HG02571 (cell line): ENCODE results near the gene FAM89B.

ENCODE experiments used
- ATAC-seq: cut with Tn5 transposase; IDR thresholded peaks from one replicate; pipeline ENCODE4 v1.9.1; 2021; ENCODE audit warnings: mild to moderate bottlenecking, moderate library complexity; ENCODE audit not compliant: unreplicated experiment

Gene FAM89B

DNA sequence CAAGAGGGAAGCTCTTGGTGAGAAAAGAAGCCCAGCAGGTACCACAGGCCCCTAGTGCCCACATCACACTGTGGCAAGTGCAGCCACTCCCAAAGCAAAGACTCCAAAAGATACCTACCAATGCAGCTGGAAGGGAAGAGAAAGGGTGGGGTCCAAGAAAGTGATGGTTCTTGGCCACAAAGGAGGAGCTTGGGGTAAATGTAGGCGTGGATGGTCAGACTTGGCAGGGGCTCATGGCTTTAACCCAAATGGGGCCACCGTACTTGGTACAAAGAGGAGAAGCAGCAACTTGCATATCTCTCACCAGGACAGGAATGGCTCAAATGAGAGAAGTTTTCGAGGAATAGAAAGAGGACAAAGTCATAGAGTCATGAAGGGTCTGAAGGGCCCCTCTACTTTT, 36.9 kb downstream of the FAM89B start:
- no peak for ATAC-seq

DNA sequence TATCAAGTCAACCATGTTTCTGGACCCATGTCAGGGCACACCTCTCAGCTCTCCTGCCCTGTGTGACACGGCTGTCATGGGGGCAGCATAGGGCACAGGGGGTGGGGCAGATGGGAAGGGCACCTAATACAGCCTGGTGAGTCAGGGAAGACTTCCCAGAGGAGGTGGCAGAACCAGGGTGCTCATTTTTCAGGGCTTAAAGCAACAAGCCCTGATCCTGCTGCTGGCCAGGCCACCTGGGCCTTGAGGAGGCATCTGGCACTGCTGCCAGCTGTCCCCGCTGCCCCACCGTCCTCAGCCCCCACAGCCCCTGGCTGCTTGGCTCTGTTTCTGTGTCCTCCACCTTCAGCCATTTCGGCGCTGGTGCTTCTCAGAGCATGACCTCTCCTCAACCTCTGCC, 37.3 kb downstream of the FAM89B start:
- ATAC-seq, result no peak

DNA sequence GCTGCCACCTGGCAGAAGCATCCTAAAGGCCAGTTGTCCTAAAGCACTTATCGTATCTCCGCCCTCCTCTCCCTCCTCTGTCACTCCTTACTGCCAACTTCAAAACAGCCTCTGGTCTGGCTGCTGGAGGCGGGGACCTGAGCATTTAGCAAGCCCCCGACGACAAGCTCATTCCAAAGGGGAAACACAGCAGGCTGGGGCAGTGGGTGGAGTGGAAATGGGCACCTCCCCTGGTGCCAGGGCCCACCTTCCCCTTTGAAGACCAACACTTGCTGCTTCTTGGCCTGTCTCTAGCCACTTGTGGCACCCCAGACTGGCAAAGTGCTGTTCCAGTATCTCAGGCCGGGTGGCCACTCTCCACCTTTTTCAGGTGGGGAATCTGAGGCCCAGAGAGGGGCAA, 38.1 kb downstream of the FAM89B start:
- ATAC-seq, result no peak

DNA sequence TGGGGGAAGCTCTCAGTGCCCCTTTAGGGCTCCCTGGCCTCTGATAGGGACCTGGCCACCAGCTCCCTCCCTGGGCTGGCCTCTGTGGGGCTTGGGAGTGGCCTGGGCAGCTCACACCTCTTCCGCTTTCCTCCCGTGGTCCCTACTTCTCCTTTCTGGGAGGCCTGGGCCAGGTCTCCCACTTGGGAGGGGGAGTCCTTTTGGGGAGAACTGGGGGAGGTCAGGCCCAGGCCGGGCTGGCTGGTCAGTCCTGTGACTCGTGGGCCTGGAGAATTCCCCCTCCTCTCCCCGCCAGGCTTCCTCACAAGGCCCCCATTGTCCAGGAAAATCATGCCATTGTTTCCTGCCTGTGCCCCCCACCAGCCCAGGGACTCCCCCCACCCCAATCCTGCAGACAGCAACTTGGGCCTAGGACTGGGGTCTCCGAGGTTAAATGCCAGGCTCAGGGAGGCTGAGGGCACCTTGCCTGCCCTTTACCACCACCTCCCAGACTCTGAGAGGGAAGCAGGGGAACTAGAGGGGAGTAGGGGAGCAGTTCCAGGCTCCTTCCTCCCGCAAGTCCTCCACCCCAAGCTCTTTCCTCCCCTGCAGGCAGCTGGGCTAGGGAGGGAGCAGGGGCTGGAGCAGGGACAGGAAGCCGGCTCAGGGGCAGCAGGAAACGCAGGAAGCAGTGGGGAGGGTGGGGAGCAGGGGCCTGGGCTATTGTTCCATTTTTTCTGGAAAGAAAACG, 38.9 kb downstream of the FAM89B start:
- no peak for ATAC-seq

DNA sequence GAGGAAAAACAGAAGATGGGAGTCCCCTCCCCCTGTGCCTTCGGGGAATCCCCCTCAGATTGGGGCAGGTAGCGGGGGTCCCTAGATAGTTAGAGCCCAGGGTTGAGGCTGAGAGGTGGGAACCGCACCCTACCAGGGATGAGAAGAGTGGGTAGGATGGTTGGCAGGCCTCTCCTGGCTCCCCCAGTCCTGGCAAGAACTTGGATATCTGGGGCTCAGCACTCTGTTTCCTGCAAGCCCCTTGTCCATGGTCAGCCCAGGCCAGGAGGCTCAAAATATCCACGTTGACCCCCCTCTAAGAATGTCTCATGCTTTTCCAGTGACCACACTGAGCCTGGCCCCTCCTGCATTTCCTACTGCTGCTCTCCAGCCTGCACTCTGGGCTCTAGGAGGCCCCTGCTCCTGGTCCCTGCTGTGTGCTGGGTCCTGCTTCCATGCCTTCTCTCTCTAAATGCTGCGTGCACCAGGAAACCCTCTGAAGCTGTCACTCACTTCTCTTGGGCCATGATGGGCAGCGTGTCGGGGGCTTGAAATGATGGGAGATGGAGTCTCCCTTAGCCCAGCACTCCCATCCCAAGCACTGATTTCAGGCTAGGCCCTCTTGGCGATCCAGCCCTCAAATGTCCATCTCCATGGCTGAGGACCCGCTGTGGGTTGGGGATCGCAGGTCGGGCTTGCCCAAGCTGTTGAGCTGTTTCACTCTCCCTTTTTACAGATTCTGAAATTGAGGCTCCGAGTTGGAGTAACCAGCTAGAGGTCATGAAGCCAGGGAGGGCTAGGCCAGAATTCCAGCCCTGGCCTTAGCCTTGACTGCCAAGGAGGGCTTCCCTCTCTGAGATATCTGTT, 39.6 kb downstream of the FAM89B start:
- ATAC-seq, result no peak

DNA sequence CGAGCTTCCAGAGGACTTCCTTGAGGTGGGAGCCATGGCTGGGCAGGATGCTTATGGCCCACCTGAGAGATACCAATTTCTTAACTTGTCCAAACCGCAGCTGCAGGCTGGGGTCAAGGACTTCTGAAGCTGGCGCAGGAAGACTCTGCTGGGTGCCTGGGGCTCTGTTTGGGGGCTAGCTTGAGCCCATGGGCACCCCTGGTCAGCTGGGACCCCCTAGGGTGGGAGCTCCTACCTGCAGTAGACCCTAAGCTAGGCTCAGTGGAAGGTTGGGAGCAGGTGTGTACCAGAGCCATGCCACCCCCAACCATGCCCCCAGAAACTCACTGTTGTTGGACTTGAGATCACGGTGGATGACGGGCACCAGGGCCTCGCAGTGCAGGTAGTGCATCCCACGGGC, 40.4 kb downstream of the FAM89B start:
- no peak for ATAC-seq

DNA sequence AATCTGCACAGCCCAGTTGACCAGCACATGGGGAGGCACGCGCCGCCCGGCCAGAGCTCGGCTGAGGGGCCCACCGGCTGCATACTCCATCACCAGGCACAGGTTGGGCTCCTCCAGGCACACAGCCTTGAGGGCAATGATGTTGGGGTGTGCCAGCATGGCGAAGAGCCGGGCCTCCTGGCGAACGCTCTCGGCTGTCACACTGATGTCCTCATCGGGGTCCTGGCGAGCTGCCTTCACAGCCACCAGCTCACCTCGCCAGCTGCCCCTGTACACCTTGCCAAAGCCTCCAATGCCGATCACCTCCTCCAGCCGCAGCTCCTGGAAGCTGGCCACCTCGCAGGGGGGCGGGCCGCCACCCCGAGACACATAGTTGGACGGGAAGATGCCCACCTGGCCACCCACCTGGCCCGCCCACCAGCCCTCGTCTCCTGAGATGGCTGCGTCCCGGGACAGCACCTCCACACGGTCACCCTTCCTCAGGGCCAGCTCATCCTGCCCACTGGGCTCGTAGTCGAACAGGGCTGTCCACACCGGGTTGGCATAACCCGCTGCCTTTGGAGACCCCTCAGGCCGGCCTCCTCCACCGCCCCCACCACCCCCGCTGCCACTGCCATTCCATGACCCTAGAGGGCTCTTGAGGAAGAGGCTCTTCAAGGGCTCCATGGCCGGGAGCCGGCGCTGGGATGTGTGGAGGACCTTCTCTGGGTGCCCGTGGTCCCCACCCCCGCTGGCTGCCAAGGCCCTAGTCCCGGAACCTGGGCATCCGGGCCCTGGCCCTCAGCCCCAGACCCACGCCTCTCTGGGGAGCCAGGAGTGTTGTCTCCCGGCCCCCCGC, 41.0 kb downstream of the FAM89B start:
- ATAC-seq, result no peak

DNA sequence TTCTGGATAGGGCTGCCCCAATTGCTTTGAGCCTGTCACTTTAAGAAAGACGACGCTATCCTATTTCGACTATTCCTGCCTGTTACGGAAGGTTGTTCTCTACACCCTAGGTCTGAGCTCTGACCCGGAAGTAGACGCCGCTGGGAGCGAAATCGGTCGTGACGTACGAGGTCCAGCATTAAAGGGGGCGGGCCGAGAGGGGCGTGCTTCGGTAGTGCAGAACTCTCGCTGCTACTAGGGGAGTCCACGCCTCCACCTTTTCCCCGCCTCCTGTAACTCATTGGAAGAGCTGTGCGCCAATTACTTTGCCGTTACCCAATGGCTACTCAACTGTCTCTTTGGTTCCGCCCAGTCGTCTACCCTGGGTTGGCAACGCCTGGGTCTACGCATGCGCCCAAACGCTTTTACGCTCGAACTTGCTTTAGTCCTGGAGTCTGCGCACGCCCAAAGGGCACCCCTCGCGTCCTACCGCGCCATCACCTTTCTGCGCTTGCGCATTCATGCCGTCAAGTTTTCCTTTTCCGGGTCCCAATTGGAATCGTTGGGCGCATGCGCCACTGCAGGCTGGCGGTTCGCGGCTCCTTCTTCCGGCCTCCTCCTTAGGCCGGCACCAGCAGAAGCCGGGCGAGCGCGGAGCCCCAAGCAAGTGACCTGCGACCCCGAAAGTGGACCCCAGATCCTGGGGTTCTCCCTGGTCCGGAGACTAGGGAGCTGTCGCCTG, 43.1 kb downstream of the FAM89B start, which contains the start of gene PCNX3:
PCNX3 (plus strand) TSS at position 548 of the 721 bp plus-strand sequence. CDS start 536 bp downstream, outside the sequence.
- peak; percentile 73 for ATAC-seq

DNA sequence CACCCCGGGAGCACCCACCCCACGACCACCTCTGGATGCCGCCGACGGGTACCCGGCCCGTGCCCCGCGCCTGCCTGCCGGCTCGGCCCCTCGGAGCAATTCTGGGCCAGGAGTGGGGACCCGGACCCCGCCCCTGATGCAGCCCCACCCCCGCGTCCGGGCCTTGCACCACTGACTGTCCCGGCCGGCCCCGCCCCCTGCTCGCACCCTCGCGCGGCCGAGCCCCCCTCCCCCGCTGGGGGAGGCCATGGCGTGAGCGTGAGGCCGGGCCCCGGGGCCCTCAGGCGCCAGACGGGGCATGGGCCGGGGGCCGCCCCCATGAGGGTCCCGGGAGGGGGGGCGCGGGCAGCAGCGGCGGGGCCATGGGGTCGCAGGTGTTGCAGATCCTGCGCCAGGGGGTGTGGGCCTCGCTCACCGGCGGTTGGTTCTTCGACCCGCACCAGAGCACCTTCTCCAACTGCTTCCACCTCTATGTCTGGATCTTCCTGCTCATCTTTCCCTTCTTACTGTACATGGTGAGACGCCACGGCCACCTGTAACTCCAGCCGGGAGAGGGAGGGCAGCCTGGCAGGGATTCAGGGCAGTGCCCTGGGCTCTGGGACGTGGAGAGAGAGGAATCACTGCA, 43.7 kb downstream of the FAM89B start:
- no peak for ATAC-seq

DNA sequence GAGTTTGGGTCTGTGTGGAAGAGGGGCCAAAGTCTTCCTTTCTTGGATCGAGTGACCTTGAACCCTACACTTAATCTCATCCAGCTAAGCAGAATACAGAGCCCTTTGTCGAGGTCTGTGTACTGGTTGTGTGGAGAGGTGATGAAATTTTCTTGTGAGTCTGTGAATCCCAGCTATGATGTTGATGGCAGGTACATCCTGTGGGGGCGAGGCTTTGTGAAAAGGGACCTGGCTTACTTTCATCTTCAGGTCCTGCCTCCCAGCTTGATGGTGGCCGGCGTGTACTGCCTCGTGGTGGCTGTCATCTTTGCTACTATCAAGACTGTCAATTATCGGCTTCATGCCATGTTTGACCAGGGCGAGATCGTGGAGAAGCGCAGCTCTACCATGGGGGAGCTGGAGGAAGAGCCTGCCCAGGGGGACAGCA, 44.2 kb downstream of the FAM89B start:
- ATAC-seq, result no peak

DNA sequence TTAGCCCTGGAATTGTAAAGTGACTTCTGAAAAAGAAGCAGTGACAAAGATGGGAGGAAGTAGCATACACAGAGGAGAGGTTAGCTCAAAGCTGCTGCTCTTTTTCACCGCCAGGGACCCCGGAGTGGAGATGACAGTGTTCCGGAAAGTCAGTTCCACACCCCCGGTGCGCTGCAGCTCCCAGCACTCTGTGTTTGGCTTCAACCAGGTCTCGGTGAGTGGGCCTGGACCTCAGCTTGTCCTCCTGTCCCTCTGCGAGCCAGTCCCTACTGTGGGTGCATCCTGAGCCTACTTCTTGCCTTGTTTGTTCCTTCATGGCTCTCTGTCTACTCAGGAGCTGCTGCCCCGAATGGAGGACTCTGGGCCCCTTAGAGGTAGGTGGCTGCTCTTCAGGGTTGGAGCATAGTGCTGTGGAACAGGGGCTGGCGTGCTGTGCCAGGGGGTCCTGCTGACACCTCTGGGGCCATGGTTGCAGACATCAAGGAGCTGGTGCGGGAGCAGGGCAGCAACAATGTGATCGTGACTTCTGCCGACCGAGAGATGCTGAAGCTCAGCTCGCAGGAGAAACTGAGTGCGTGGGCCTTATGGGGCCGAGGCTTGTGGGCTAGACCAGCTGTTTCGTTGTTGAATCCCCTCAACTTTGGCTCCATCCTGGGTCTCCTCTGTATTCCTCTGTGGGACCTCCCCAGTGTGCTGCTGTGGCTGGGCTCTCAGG, 45.0 kb downstream of the FAM89B start:
- ATAC-seq, result no peak

DNA sequence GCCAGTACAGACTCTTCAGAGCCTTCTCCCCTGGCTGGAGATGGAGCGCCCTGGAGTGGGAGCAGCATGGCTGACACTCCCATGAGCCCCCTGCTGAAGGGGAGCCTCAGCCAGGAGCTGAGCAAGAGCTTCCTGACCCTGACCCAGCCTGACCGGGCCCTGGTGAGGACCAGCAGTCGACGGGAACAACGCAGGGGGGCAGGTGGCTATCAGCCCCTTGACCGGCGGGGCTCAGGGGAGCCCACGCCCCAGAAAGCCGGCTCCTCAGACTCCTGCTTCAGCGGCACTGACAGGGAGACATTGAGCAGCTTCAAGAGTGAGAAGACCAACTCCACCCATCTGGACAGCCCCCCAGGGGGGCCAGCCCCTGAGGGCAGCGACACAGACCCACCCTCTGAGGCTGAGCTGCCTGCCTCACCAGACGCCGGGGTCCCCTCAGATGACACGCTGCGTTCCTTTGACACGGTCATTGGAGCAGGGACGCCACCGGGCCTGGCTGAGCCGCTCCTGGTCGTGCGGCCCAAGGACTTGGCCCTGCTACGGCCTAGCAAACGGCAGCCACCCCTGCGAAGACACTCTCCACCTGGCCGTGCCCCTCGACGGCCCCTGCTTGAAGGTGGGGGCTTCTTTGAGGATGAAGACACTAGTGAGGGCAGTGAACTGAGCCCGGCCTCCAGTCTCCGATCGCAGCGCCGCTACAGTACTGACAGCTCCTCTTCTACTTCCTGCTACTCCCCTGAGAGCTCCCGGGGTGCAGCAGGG, 45.8 kb downstream of the FAM89B start:
- no peak for ATAC-seq

DNA sequence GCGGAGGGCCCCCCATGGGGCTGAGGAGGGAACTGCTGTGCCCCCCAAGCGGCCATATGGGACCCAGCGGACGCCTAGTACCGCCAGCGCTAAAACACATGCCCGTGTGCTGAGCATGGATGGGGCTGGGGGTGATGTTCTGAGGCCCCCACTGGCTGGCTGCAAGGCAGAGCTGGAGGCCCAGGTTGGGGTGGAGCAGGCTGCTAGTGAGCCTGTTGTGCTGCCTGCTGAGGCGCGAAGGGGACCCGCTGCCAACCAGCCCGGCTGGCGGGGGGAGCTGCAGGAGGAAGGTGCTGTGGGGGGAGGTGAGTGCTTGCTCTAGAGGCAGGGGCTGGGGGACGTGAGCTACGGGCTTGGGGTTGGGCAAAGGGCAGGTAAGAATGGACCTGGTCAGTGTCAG, 46.4 kb downstream of the FAM89B start:
- no peak for ATAC-seq

DNA sequence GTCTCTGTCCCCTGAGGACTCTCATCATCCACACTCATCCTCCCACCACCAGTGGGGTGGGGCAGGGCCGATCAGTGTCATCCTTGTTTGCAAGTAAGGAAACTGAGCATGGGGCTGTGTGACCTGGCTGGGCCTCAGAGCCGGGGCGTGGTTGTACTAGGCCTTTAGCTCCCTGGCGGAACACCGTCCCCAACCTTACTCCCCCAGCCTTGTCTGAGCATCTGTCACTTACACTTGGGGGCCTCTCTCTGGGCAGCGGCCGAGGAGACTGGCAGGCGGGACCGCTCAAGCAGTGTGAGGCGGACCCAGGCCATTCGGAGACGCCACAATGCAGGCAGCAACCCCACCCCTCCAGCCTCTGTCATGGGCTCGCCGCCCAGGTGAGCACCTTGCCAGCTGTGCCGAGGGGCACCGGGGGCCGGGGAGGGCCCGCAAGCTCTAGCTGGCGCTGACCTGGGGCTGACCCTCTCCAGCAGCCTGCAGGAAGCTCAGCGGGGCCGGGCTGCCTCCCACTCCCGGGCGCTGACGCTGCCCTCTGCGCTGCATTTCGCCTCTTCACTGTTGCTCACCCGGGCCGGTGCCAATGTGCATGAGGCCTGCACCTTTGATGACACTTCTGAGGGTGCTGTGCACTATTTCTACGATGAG, 47.1 kb downstream of the FAM89B start:
- no peak for ATAC-seq

DNA sequence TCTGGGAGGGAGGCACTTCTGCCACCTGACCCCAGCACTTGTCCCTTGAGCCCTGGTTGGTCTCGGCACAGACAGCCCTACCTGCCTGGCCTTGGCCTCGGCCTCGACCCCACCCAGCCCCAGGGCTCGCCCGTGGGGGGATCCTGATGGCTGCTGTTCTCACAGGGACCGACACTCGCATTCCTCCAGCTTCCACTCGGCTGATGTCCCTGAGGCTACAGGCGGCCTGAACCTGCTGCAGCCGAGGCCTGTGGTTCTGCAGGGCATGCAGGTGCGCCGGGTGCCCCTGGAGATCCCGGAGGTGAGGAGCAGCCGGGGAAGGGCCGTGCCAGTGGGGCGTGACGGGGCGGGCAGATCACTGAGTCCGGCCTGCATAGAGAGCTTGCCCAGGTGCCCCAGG, 48.3 kb downstream of the FAM89B start:
- ATAC-seq, result no peak

DNA sequence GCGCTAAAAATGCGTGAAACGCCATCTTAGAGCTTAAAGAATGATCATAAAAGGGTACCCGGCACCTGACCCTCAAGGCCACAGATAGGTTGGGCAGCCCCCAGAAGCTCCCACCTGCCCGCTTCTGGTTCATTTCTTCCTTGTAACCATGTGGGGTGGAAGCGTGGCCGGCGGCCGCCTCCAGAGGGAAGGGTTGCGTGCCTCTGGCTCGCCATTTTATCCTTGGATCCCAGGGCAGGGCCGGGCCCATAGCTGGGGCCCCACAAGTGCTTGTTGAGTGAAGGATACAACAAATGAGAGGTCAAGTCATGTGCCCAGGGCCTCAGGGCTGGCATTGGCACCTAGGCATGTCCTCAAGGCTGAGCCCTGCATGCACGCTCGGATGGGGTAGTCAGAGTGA, 49.1 kb downstream of the FAM89B start:
- ATAC-seq, result no peak

DNA sequence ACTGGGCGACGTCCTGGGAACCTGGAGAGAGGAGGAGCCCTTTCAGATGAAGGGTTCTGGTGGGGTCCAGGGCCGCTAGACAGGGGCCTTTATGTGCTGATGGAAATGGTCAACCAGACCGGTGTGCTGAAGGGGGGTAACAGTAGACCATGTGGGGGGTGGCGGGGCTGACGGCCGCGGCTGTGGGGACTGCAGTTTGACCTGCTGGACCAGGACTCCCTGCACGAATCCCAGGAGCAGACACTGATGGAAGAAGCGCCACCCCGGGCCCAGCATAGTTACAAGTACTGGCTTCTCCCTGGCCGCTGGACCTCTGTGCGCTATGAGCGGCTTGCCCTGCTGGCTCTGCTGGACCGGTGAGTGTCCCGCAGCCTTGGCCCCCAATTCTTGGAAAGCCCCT, 49.7 kb downstream of the FAM89B start:
- no peak for ATAC-seq

DNA sequence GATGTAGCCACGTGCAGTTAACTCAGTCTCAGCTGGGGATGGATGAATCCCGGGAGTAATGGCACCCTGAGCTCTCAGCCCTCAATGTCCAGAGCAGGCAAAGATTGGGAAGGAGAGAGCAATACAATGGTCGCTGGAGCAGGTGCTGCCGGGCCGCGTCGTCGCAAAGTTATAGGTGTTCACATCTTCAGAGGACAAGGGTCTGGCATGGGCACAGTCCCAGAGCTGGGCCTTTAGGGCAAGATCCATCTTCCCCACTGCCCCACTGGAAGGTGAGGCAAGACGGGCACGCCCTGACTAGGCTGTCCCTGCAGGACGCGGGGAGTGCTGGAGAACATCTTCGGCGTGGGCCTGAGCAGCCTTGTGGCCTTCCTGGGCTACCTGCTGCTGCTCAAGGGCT, 50.8 kb downstream of the FAM89B start:
- ATAC-seq, result no peak
